BLaER1 treated with 17β-estradiol and CSF1 and Interleukin-3, amounts not matched to agents 10 nM and 100 nM (cell line): ENCODE data around the gene CACNG4.

Source experiments
- H3K27ac ChIP-seq, 11 experiments: shearing (Covaris generic); formaldehyde crosslinking; 2 replicates each; pipeline ENCODE4 v1.8.1; 2022
- H3K27me3 ChIP-seq, 11 experiments: shearing (Covaris generic); formaldehyde crosslinking; 2 replicates each; pipeline ENCODE4 v1.8.1; 2022
- H3K36me3 ChIP-seq, 11 experiments: shearing (Covaris generic); formaldehyde crosslinking; 2 replicates each; pipeline ENCODE4 v1.8.1; 2022
- H3K4me1 ChIP-seq, 10 experiments: shearing (Covaris generic); formaldehyde crosslinking; 2 replicates each; pipeline ENCODE4 v1.8.1; 2022
- H3K4me2 ChIP-seq, 11 experiments: shearing (Covaris generic); formaldehyde crosslinking; 2 replicates each; pipeline ENCODE4 v1.8.1; 2022
- H3K4me3 ChIP-seq, 10 experiments: shearing (Covaris generic); formaldehyde crosslinking; 2 replicates each; pipeline ENCODE4 v1.8.1; 2022
- H3K9ac ChIP-seq, 11 experiments: shearing (Covaris generic); formaldehyde crosslinking; 2 replicates each; pipeline ENCODE4 v1.8.1; 2022
- H3K9me3 ChIP-seq, 11 experiments: shearing (Covaris generic); formaldehyde crosslinking; replicated peaks in 1 of 11; 2 replicates each; pipeline ENCODE4 v1.8.1; 2022
- H4K20me1 ChIP-seq, 11 experiments: shearing (Covaris generic); formaldehyde crosslinking; 2 replicates each; pipeline ENCODE4 v1.8.1; 2022
- Cebpa-rat ChIP-seq, 11 experiments: shearing (Covaris generic); IDR thresholded peaks; 2 replicates each; pipeline ENCODE4 v1.8.1; 2022

Gene CACNG4

GRCh38 chr17:67050471-67051154, 86.1 kb downstream of the CACNG4 start:
- Histone ChIP-seq H3K36me3 (no peaks in the 10 kb centered on the region), H3K4me2 (no peak overlapping the region), H3K9ac (no peak overlapping the region), H3K4me3 (no peak overlapping the region), H3K27me3 (no peaks in the 10 kb centered on the region), H4K20me1 (no peaks in the 10 kb centered on the region), H3K27ac (no peak overlapping the region), H3K9me3 (peaks cover 27 to 40% (median 33%) of the 10 kb centered on the region in 11 experiments), H3K4me1 (peaks cover 0 to 6% (median 0%) of the 10 kb centered on the region in 10 experiments; a peak in 6 of 20 replicates)
- no peak for TF ChIP-seq Cebpa-rat (IDR thresholded peaks at IDR 0.05)

DNA sequence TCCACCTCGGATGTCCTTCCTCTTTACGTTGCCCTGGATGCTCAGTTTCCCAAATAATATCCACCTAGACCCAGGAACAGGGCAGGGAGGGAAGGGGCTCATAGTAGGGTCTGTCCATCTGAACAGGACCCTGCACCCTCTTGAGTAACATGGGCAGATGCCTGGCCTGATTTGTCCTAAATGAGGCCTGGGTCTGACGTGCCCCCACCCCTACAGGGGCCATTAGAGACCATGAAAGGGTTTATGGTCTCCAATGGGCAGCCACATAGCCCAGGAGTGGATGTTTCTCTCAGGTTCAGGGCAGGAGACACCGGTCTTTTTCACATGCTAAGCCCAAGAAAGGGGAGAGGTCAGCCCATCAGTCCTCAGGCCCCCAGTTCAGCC, 86.6 kb downstream of the CACNG4 start:
- H3K27ac ChIP-seq = no peak overlapping the region
- no peak for TF ChIP-seq Cebpa-rat (IDR thresholded peaks at IDR 0.05)
- peaks cover 31 to 45% (median 35%) of the 10 kb centered on the region in 11 experiments for H3K9me3 ChIP-seq
- H3K9ac ChIP-seq = no peak overlapping the region
- H3K36me3 ChIP-seq = no peaks in the 10 kb centered on the region
- H3K27me3 ChIP-seq = no peaks in the 10 kb centered on the region
- H3K4me2 ChIP-seq = no peak overlapping the region
- H4K20me1 ChIP-seq = no peaks in the 10 kb centered on the region
- H3K4me3 ChIP-seq = no peak overlapping the region
- H3K4me1 ChIP-seq = peaks cover 0 to 11% (median 5%) of the 10 kb centered on the region in 10 experiments; a peak in 16 of 20 replicates

DNA sequence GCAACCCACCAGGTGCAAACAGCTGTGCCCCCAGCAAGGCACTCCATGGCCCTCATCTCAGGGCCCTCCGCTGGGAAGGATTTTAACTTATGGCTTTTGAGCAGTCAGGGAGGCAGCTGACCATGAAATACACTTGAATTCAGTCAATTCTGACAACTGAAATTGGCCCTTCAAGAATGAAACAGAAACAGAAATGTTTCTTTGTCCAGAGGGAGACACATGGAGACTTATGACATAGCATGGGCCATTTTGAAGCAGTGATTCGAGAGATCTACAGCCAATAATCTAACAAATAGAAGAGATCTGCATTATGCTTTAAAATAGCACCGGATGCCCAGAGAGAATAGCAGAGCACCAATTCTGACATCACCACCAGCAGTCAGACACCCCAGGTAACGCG, 87.3 kb downstream of the CACNG4 start:
- TF ChIP-seq Cebpa-rat (IDR thresholded peaks at IDR 0.05) = no peak
- H3K9me3 ChIP-seq = peaks cover 31 to 46% (median 35%) of the 10 kb centered on the region in 11 experiments
- no peak overlapping the region for H3K27ac ChIP-seq
- H3K27me3 ChIP-seq = no peaks in the 10 kb centered on the region
- H3K4me3 ChIP-seq = no peak overlapping the region
- no peak overlapping the region for H3K9ac ChIP-seq
- H4K20me1 ChIP-seq = no peaks in the 10 kb centered on the region
- peaks cover 0 to 18% (median 12%) of the 10 kb centered on the region in 10 experiments; a peak in 16 of 20 replicates for H3K4me1 ChIP-seq
- H3K36me3 ChIP-seq = no peaks in the 10 kb centered on the region
- no peak overlapping the region for H3K4me2 ChIP-seq

DNA sequence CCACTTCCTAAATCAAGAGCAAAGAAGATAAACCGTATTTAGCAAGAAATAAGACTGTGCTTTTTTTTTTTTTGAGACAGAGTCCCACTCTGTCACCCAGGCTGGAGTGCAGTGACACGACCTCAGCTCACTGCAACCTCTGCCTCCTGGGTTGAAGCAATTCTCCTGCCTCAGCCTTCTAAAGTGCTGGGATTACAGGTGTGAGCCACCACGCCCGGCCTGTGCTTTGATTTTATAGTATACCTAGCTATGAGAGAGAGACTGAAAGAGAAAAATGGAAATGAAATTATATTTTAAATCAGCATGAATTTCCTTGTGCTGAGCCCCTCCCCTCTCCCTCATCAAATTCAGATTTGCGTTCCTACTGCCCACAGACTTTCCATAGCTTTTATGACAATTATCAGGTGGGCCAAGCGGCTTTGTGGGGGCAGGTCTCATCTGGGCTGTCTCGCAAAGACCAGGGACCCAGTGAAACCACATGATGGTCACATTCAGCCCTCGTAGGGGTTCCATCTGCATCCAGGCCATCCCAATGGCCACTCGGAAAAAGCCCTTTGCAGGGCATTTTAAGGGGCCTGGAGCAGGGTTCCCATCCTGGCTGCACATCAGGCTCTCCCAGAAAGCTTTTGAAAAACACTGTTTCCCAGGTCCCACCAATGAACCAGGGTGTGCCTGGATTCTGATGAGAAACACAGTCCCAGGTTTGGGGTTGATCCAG, 88.4 kb downstream of the CACNG4 start:
- no peak overlapping the region for H3K4me2 ChIP-seq
- no peaks in the 10 kb centered on the region for H3K27me3 ChIP-seq
- H4K20me1 ChIP-seq = no peaks in the 10 kb centered on the region
- no peak overlapping the region for H3K27ac ChIP-seq
- no peak for TF ChIP-seq Cebpa-rat (IDR thresholded peaks at IDR 0.05)
- no peak overlapping the region for H3K4me3 ChIP-seq
- H3K36me3 ChIP-seq = no peaks in the 10 kb centered on the region
- no peak overlapping the region for H3K9ac ChIP-seq
- peaks cover 0 to 23% (median 16%) of the 10 kb centered on the region in 10 experiments; a peak in 16 of 20 replicates for H3K4me1 ChIP-seq
- H3K9me3 ChIP-seq = peaks cover 21 to 37% (median 27%) of the 10 kb centered on the region in 11 experiments

- Histone ChIP-seq H4K20me1 (no peaks in the 10 kb centered on the region), H3K9ac (no peak overlapping the region), H3K4me1 (peaks cover 0 to 23% (median 16%) of the 10 kb centered on the region in 10 experiments; a peak in 16 of 20 replicates), H3K27me3 (no peaks in the 10 kb centered on the region), H3K4me3 (no peak overlapping the region), H3K36me3 (no peaks in the 10 kb centered on the region), H3K27ac (no peak overlapping the region), H3K4me2 (no peak overlapping the region), H3K9me3 (peaks cover 15 to 31% (median 20%) of the 10 kb centered on the region in 11 experiments)
- TF ChIP-seq Cebpa-rat (IDR thresholded peaks at IDR 0.05) = no peak
These were observed 89.0 kb downstream of the CACNG4 start for GRCh38 chr17:67053438-67054000.

GRCh38 chr17:67054011-67054591, 89.6 kb downstream of the CACNG4 start:
- Histone ChIP-seq H3K27ac (no peak overlapping the region), H3K9ac (no peak overlapping the region), H3K4me3 (no peak overlapping the region), H3K4me2 (no peak overlapping the region), H3K4me1 (peaks cover 0 to 23% (median 16%) of the 10 kb centered on the region in 10 experiments; a peak in 16 of 20 replicates), H4K20me1 (no peaks in the 10 kb centered on the region), H3K27me3 (no peaks in the 10 kb centered on the region), H3K36me3 (no peaks in the 10 kb centered on the region), H3K9me3 (peaks cover 9 to 25% (median 14%) of the 10 kb centered on the region in 11 experiments)
- TF ChIP-seq Cebpa-rat (IDR thresholded peaks at IDR 0.05) = no peak

DNA sequence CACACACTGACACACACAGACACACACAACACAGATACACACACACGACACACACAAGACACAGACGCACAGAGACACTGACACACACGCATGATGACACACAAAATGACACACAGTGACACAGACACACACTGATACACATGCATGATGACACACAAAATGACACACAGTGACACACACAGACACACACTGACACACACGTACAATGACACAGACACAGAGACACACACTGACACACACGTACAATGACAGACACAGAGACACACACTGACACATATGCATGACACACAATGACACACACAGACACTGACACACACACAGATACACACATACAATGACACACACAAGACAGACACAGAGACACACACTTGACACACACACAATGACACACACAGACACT, 90.1 kb downstream of the CACNG4 start:
- Histone ChIP-seq H3K4me1 (peaks cover 0 to 23% (median 16%) of the 10 kb centered on the region in 10 experiments; a peak in 16 of 20 replicates), H3K9me3 (peaks cover 4 to 20% (median 9%) of the 10 kb centered on the region in 11 experiments), H3K4me3 (no peak overlapping the region), H3K27ac (no peak overlapping the region), H3K36me3 (no peaks in the 10 kb centered on the region), H3K27me3 (no peaks in the 10 kb centered on the region), H3K9ac (no peak overlapping the region), H3K4me2 (no peak overlapping the region), H4K20me1 (no peaks in the 10 kb centered on the region)
- no peak for TF ChIP-seq Cebpa-rat (IDR thresholded peaks at IDR 0.05)

DNA sequence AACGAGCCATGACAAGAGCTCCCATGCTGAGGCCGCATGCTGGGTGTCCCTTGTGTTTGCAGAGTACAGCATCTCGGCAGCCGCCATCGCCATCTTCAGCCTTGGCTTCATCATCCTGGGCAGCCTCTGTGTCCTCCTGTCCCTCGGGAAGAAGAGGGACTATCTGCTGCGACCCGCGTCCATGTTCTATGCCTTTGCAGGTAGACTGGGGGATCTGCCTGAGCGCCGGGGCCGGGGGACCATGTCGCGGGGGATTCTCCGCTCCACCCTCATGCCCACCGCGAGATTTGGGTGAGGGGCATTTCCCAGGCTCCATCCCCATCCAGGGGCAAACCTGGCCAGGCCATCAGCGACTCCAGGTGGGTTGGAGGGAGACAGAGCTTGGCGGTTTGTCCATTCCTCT, 90.5 kb downstream of the CACNG4 start:
- H3K9ac ChIP-seq = no peak overlapping the region
- no peak overlapping the region for H3K27ac ChIP-seq
- H3K9me3 ChIP-seq = peaks cover 0 to 15% (median 8%) of the 10 kb centered on the region in 11 experiments; a peak in 13 of 22 replicates
- no peak for TF ChIP-seq Cebpa-rat (IDR thresholded peaks at IDR 0.05)
- H3K4me2 ChIP-seq = no peak overlapping the region
- H3K4me3 ChIP-seq = no peak overlapping the region
- H4K20me1 ChIP-seq = no peaks in the 10 kb centered on the region
- peaks cover 0 to 23% (median 16%) of the 10 kb centered on the region in 10 experiments; a peak in 16 of 20 replicates for H3K4me1 ChIP-seq
- no peaks in the 10 kb centered on the region for H3K27me3 ChIP-seq
- no peaks in the 10 kb centered on the region for H3K36me3 ChIP-seq
